Lung (tissue), 12 donors: ENCODE measurements around the gene DCUN1D2. TPM values are rescaled to one million over a fixed set of nuclear protein-coding genes. Genes with fewer than 3 reads are reported as not detected.
"Not testable (repeated sequence)": the region's sequence is repeated elsewhere in the genome, so short reads cannot be mapped to it uniquely, and the experiment has no call there.

Source experiments
- ATAC-seq: fragments of 200-7000 bp; cut with Tn5 transposase; one replicate; pipeline ENCODE4 v1.9.1; 2020; ENCODE audit warnings: moderate number of reproducible peaks; ENCODE audit not compliant: insufficient read depth, low FRiP score
- DNase-seq, 3 donors: peaks; one replicate each; pipeline ENCODE4 v3.0.0-alpha.2; 2013 to 2017
- H3K27ac ChIP-seq, 2 donors: one replicate each; pipeline ENCODE4 v1.5.1; 2013; ENCODE audit warnings: mild to moderate bottlenecking in 2 of 2, moderate library complexity in 2 of 2, control low read depth in 1 of 2, inconsistent platforms in 1 of 2, low read depth in 1 of 2, low read length in 1 of 2
- H3K27me3 ChIP-seq, 3 donors: one replicate each; pipeline ENCODE4 v1.5.1; 2013; ENCODE audit warnings: low read length in 2 of 3; ENCODE audit not compliant: control insufficient read depth in 3 of 3, insufficient read depth in 3 of 3
- H3K36me3 ChIP-seq, 4 donors: one replicate each; pipeline ENCODE4 v1.5.1; 2013; ENCODE audit warnings: low read length in 4 of 4, mild to moderate bottlenecking in 1 of 4, moderate library complexity in 1 of 4; ENCODE audit not compliant: control insufficient read depth in 4 of 4, insufficient read depth in 4 of 4
- H3K4me1 ChIP-seq, 5 donors: one replicate each; pipeline ENCODE4 v1.5.1; 2013; ENCODE audit warnings: low read length in 5 of 5, mild to moderate bottlenecking in 2 of 5, moderate library complexity in 1 of 5; ENCODE audit not compliant: control insufficient read depth in 5 of 5, insufficient read depth in 5 of 5
- H3K4me3 ChIP-seq: one replicate; pipeline ENCODE4 v1.5.1; 2013; ENCODE audit warnings: mild to moderate bottlenecking, control low read depth, moderate library complexity
- H3K9ac ChIP-seq, 2 donors: one replicate each; pipeline ENCODE4 v1.5.1; 2013; ENCODE audit warnings: low read length in 2 of 2, control low read depth in 1 of 2; ENCODE audit not compliant: insufficient read depth in 1 of 2
- H3K9me3 ChIP-seq, 4 donors: one replicate each; pipeline ENCODE4 v1.5.1; 2013; ENCODE audit warnings: low read length in 3 of 4, mild to moderate bottlenecking in 1 of 4, moderate library complexity in 1 of 4; ENCODE audit not compliant: control insufficient read depth in 4 of 4, insufficient read depth in 3 of 4
- CTCF ChIP-seq: IDR thresholded peaks from 2 replicates; pipeline ENCODE4 v1.5.1; 2012; ENCODE audit warnings: mild to moderate bottlenecking; ENCODE audit errors: control extremely low read depth, extremely low read depth
- WGBS, 2 donors: extraction: QIAGEN DNeasy Blood & Tissue Kit; methylation state at CpG; one replicate each; pipeline ENCODE4 v1.1.7; 2013; 5-methylcytosine and 5-hydroxymethylcytosine counted together
- polyA plus RNA-seq, 2 donors: library from polyadenylated mRNA; stranded (reverse); fragments of 200-250 nt; gene quantifications; one replicate each; pipeline ENCODE4 v1.2.1, GENCODE V29; 2013
- total RNA-seq, 2 donors: library from RNA; depleted of rRNA in 1 of 2; stranded (reverse); fragments of >200 nt in 1 of 2; gene quantifications; one replicate each; pipeline ENCODE4 v1.2.1, GENCODE V29; 2014 to 2021
- donor health status: control.
- donor health status: control.
- donor health status: Bipolar disorder and iron deficiency.
- donor health status: healthy.
- donor health status: DM: yes; HTN: yes; CAD: no.

DCUN1D2 gene
- total and polyA plus RNA-seq, 4 donors, result 6.9 to 21.1 (median 13.8) TPM

- no peak for TF ChIP-seq CTCF
- ATAC-seq (no peak), DNase-seq (no peak)
- H3K4me3 ChIP-seq, result no peak overlapping the region
- H3K27ac ChIP-seq, result peak overlapping the region in 1 of 2 donors; percentile 91
- 86 to 96% methylated on average over 4 of the region's 4 CpGs for WGBS, 2 donors
- H3K4me1 ChIP-seq, result peaks cover 0 to 6% (median 0%) of the 10 kb centered on the region in 5 donors
- H3K9ac ChIP-seq, result no peak overlapping the region
- no peaks in the 10 kb centered on the region for H3K9me3 ChIP-seq
- peaks cover 0 to 13% (median 7%) of the 10 kb centered on the region in 4 donors for H3K36me3 ChIP-seq
- H3K27me3 ChIP-seq, result no peaks in the 10 kb centered on the region
These were observed 38.0 kb downstream of the DCUN1D2 start for GRCh38 chr13:113452466-113452865.

- H3K9ac ChIP-seq, result no peak overlapping the region
- no peak overlapping the region for H3K4me3 ChIP-seq
- no peaks in the 10 kb centered on the region for H3K27me3 ChIP-seq
- H3K9me3 ChIP-seq, result no peaks in the 10 kb centered on the region
- no peak for TF ChIP-seq CTCF
- DNase-seq (peak in 2 of 3 donors; percentile 28 to 29), ATAC-seq (no peak)
- peaks cover 0 to 12% (median 7%) of the 10 kb centered on the region in 4 donors for H3K36me3 ChIP-seq
- H3K27ac ChIP-seq, result peak overlapping the region in 1 of 2 donors; percentile 91
- peaks cover 0 to 8% (median 0%) of the 10 kb centered on the region in 5 donors for H3K4me1 ChIP-seq
- WGBS, 2 donors, result 88% methylated on average over 24 of the region's 24 CpGs
These were observed 38.5 kb downstream of the DCUN1D2 start for GRCh38 chr13:113451951-113452421.

- DNase-seq, result peak in 1 of 3 donors; percentile 41
- ATAC-seq, H3K9me3 ChIP-seq, H3K4me3 ChIP-seq, H3K9ac ChIP-seq, H3K27me3 ChIP-seq, H3K36me3 ChIP-seq, H3K4me1 ChIP-seq: not testable (repeated sequence)
- peak overlapping the region in 1 of 2 donors; percentile 91 for H3K27ac ChIP-seq
- 78 to 84% methylated on average over 18 of the region's 19 CpGs for WGBS, 2 donors
These were observed 39.5 kb downstream of the DCUN1D2 start for GRCh38 chr13:113450861-113451620.

- Histone ChIP-seq H3K4me1 (peaks cover 0 to 14% (median 5%) of the 10 kb centered on the region in 5 donors), H3K27ac (peak overlapping the region in 1 of 2 donors; percentile 22)
- not testable (repeated sequence) for H3K27me3 ChIP-seq, H3K36me3 ChIP-seq, ATAC-seq, DNase-seq, H3K4me3 ChIP-seq, H3K9me3 ChIP-seq, H3K9ac ChIP-seq
- WGBS, 2 donors, result 92 to 96% methylated on average over 9 of the region's 9 CpGs
These were observed 40.2 kb downstream of the DCUN1D2 start for GRCh38 chr13:113450348-113450744.
